Liver (tissue), 9 donors: ENCODE results near the gene SMPD3. TPM values are rescaled to one million over a fixed set of nuclear protein-coding genes. Genes with fewer than 3 reads are reported as not detected.

ENCODE experiments used
- DNase-seq: peaks from one replicate; pipeline ENCODE4 v3.0.0-alpha.2; 2017; ENCODE audit warnings: low spot score
- H3K27ac ChIP-seq, 2 donors: one replicate each; pipeline ENCODE4 v1.7.0; 2013; ENCODE audit warnings: inconsistent platforms in 2 of 2, low read length in 2 of 2, control low read depth in 1 of 2, low read depth in 1 of 2, mild to moderate bottlenecking in 1 of 2
- H3K27me3 ChIP-seq, 4 donors: one replicate each; pipeline versions ENCODE4 v1.6.1 to v1.7.0; 2013; ENCODE audit warnings: low read length in 3 of 4, inconsistent platforms in 1 of 4, mild to moderate bottlenecking in 1 of 4, moderate library complexity in 1 of 4; ENCODE audit not compliant: control insufficient read depth in 4 of 4, insufficient read depth in 4 of 4
- H3K36me3 ChIP-seq, 4 donors: one replicate each; pipeline versions ENCODE4 v1.6.1 to v1.7.0; 2013; ENCODE audit warnings: low read length in 3 of 4, mild to moderate bottlenecking in 3 of 4, low read depth in 1 of 4, moderate library complexity in 1 of 4; ENCODE audit not compliant: control insufficient read depth in 4 of 4, insufficient read depth in 3 of 4
- H3K4me1 ChIP-seq, 4 donors: one replicate each; pipeline versions ENCODE4 v1.6.1 to v1.7.0; 2013; ENCODE audit warnings: low read length in 3 of 4, mild to moderate bottlenecking in 3 of 4, moderate library complexity in 1 of 4; ENCODE audit not compliant: control insufficient read depth in 4 of 4, insufficient read depth in 4 of 4
- H3K4me3 ChIP-seq, 3 donors: one replicate each; pipeline versions ENCODE4 v1.6.1 to v1.7.0; 2013; ENCODE audit warnings: low read length in 3 of 3, control low read depth in 1 of 3, low read depth in 1 of 3, mild to moderate bottlenecking in 1 of 3
- H3K9ac ChIP-seq, 2 donors: one replicate each; pipeline ENCODE4 v1.7.0; 2013; ENCODE audit warnings: low read length in 2 of 2, mild to moderate bottlenecking in 2 of 2, moderate library complexity in 2 of 2, control low read depth in 1 of 2, low read depth in 1 of 2
- H3K9me3 ChIP-seq, 4 donors: one replicate each; pipeline versions ENCODE4 v1.6.1 to v1.7.0; 2013; ENCODE audit warnings: low read length in 3 of 4; ENCODE audit not compliant: control insufficient read depth in 4 of 4
- CTCF ChIP-seq: fragments of 150-350 bp; IDR thresholded peaks from 2 replicates; pipeline ENCODE4 v1.5.1; 2017; ENCODE audit warnings: improper control_type of control experiment, low read depth, low read length; ENCODE audit not compliant: missing input control
- EGR1 ChIP-seq, 2 donors: IDR thresholded peaks; 2 replicates each; pipeline ENCODE4 v1.6.1; 2016 to 2018; ENCODE audit warnings: antibody characterized with exemption in 2 of 2, low read depth in 2 of 2
- FOXA1 ChIP-seq: IDR thresholded peaks from 2 replicates; pipeline ENCODE4 v1.6.1; 2016; ENCODE audit warnings: antibody characterized with exemption
- FOXA2 ChIP-seq: IDR thresholded peaks from 2 replicates; pipeline ENCODE4 v1.6.1; 2016; ENCODE audit warnings: antibody characterized with exemption
- GABPA ChIP-seq, 2 donors: IDR thresholded peaks in 1 of 2; conservative IDR thresholded peaks in 1 of 2; 2 replicates each; pipeline ENCODE4 v1.6.1; 2016; ENCODE audit warnings: antibody characterized with exemption in 2 of 2, mild to moderate bottlenecking in 1 of 2, moderate library complexity in 1 of 2
- HNF4A ChIP-seq, 2 donors: conservative IDR thresholded peaks; 2 replicates each; pipeline ENCODE4 v1.6.1; 2016; ENCODE audit warnings: antibody characterized with exemption in 2 of 2, mild to moderate bottlenecking in 2 of 2
- HNF4G ChIP-seq: IDR thresholded peaks from 2 replicates; pipeline ENCODE4 v1.6.1; 2016; ENCODE audit warnings: antibody characterized with exemption
- JUND ChIP-seq, 2 donors: IDR thresholded peaks; 2 replicates each; pipeline ENCODE4 v1.6.1; 2016; ENCODE audit warnings: antibody characterized with exemption in 2 of 2
- MAX ChIP-seq: IDR thresholded peaks from 2 replicates; pipeline ENCODE4 v1.6.1; 2016; ENCODE audit warnings: antibody characterized with exemption
- NR2F2 ChIP-seq: IDR thresholded peaks from 2 replicates; pipeline ENCODE4 v1.6.1; 2016; ENCODE audit warnings: antibody characterized with exemption
- RAD21 ChIP-seq, 2 donors: IDR thresholded peaks; 2 replicates each; pipeline ENCODE4 v1.6.1; 2016; ENCODE audit warnings: antibody characterized with exemption in 2 of 2, mild to moderate bottlenecking in 2 of 2
- REST ChIP-seq: IDR thresholded peaks from 2 replicates; pipeline ENCODE4 v1.6.1; 2016; ENCODE audit warnings: antibody characterized with exemption, mild to moderate bottlenecking
- RXRA ChIP-seq, 2 donors: IDR thresholded peaks; 2 replicates each; pipeline ENCODE4 v1.6.1; 2017 to 2018; ENCODE audit warnings: antibody characterized with exemption in 2 of 2, mild to moderate bottlenecking in 1 of 2
- SP1 ChIP-seq: IDR thresholded peaks from 2 replicates; pipeline ENCODE4 v1.6.1; 2018; ENCODE audit warnings: antibody characterized with exemption, mild to moderate bottlenecking
- TAF1 ChIP-seq: conservative IDR thresholded peaks from 2 replicates; pipeline ENCODE4 v1.6.1; 2016; ENCODE audit warnings: antibody characterized with exemption, mild to moderate bottlenecking
- YY1 ChIP-seq: IDR thresholded peaks from 2 replicates; pipeline ENCODE4 v1.6.1; 2016; ENCODE audit warnings: antibody characterized with exemption, mild to moderate bottlenecking
- WGBS: extraction: QIAGEN DNeasy Blood & Tissue Kit; methylation state at CpG from one replicate; pipeline ENCODE4 v1.1.7; 2013; 5-methylcytosine and 5-hydroxymethylcytosine counted together
- polyA plus RNA-seq, 2 donors: library from polyadenylated mRNA; stranded (reverse) in 1 of 2; unstranded in 1 of 2; fragments of 200-250 nt in 1 of 2; fragments of >200 nt in 1 of 2; fragmentation: Nextera tagmentation in 1 of 2; extraction: Ambion mirVana in 1 of 2; gene quantifications; one replicate each; pipeline versions ENCODE4 v1.2.1 to v1.2.3, GENCODE V29; 2013 to 2015
- total RNA-seq, 2 donors: library from RNA; depleted of rRNA; stranded (reverse); fragments of >200 nt; gene quantifications; one replicate each; pipeline ENCODE4 v1.2.3, GENCODE V29; 2014
- TF ChIP-seq, protein P1 (sequence below): IDR thresholded peaks from 2 replicates; pipeline ENCODE4 v1.6.1; 2016; ENCODE audit warnings: antibody characterized with exemption
- TF ChIP-seq, protein P2 (sequence below): IDR thresholded peaks from 2 replicates; pipeline ENCODE4 v1.6.1; 2016; ENCODE audit warnings: antibody characterized with exemption
- donor health status: healthy.
- donor health status: healthy.
- donor health status: healthy.
- donor health status: healthy.
- donor health status: healthy.

SMPD3 gene
- total and polyA plus RNA-seq, 4 donors, result 0.33 to 10.6 (median 2.7) TPM

DNA sequence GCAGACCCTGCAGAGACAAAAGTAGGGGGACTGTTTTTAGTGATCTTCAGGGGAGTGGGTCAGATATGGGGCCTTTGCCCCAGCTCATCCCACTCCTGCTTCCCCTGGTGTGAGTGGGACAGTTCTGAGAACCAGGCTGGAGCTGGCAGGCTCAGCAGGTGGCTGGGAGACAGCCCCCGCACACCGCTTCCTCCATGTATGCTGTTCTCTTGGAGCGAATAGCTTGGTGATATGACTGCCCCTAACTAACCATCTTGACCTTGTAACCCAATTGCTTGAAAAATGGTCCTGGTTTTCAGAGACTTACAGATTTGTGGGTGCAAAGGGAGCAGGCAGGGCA is 76.0 kb downstream of the SMPD3 start:
- WGBS, result 95% methylated on average over 3 of the region's 3 CpGs
- H3K9me3 ChIP-seq, result no peaks in the 10 kb centered on the region
- TF ChIP-seq RAD21 (IDR thresholded peaks at IDR 0.05) (no peak), HNF4A (conservative IDR thresholded peaks at IDR 0.05) (no peak), FOXA1 (no peak), RXRA (IDR thresholded peaks at IDR 0.05) (no peak), HNF4G (no peak), TAF1 (no peak), YY1 (no peak), EGR1 (IDR thresholded peaks at IDR 0.05; ENCODE audit: low read depth in 2 of 2) (no peak), FOXA2 (no peak), SP1 (no peak), JUND (IDR thresholded peaks at IDR 0.05) (no peak), MAX (no peak), GABPA (IDR thresholded peaks at IDR 0.05 in 1 of 2, conservative IDR thresholded peaks at IDR 0.05 in 1 of 2) (no peak), CTCF (no peak), REST (no peak), NR2F2 (no peak)
- TF ChIP-seq, protein P1, sequence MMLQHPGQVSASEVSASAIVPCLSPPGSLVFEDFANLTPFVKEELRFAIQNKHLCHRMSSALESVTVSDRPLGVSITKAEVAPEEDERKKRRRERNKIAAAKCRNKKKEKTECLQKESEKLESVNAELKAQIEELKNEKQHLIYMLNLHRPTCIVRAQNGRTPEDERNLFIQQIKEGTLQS, result no peak
- TF ChIP-seq, protein P2, sequence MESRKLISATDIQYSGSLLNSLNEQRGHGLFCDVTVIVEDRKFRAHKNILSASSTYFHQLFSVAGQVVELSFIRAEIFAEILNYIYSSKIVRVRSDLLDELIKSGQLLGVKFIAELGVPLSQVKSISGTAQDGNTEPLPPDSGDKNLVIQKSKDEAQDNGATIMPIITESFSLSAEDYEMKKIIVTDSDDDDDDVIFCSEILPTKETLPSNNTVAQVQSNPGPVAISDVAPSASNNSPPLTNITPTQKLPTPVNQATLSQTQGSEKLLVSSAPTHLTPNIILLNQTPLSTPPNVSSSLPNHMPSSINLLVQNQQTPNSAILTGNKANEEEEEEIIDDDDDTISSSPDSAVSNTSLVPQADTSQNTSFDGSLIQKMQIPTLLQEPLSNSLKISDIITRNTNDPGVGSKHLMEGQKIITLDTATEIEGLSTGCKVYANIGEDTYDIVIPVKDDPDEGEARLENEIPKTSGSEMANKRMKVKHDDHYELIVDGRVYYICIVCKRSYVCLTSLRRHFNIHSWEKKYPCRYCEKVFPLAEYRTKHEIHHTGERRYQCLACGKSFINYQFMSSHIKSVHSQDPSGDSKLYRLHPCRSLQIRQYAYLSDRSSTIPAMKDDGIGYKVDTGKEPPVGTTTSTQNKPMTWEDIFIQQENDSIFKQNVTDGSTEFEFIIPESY, result no peak
- no peak overlapping the region for H3K4me3 ChIP-seq
- H3K9ac ChIP-seq, result no peak overlapping the region
- peaks cover 0 to 6% (median 1%) of the 10 kb centered on the region in 4 donors for H3K4me1 ChIP-seq
- no peaks in the 10 kb centered on the region for H3K27me3 ChIP-seq
- DNase-seq, result no peak
- no peak overlapping the region for H3K27ac ChIP-seq
- no peaks in the 10 kb centered on the region for H3K36me3 ChIP-seq
